SK-N-SH (cell line): ENCODE measurements around the gene YDJC. TPM values are rescaled to one million over a fixed set of nuclear protein-coding genes. Genes with fewer than 3 reads are reported as not detected.

Source experiments
- CTCF ChIA-PET: fragments of 300-600, 350-600 bp; formaldehyde crosslinking; extraction: SDS; loops from one replicate; lab custom pipeline; 2021; lab: Yijun Ruan, JAX
- POLR2A ChIA-PET: fragments of 350-600 bp; sonication (Branson Sonifier 250); formaldehyde crosslinking; extraction: SDS; loops from one replicate; lab custom pipeline; 2020; ENCODE audit warnings: antibody characterized with exemption, inconsistent platforms; lab: Yijun Ruan, JAX
- DNase-seq: peaks from one replicate; pipeline ENCODE4 v3.0.0; 2012
- H2AFZ ChIP-seq: fragments of 200-600 bp; sonication (generic); 2 replicates; pipeline ENCODE4 v1.8.1; 2016; ENCODE audit warnings: antibody characterized with exemption, mild to moderate bottlenecking, low read depth
- H3F3A ChIP-seq: fragments of 200-600 bp; sonication (generic); replicated peaks from 2 replicates; pipeline ENCODE3; 2016; ENCODE audit warnings: antibody characterized with exemption, mild to moderate bottlenecking; ENCODE audit not compliant: insufficient read depth
- H3K27ac ChIP-seq, 2 experiments: fragments of 200-500 bp in 1 of 2; fragments of 200-600 bp in 1 of 2; sonication (Bioruptor generic) in 1 of 2; sonication (generic), shearing (Covaris generic) in 1 of 2; 2 replicates each; pipeline versions ENCODE4 v1.5.1 to v1.6.1; 2014 to 2016; ENCODE audit warnings: low read depth in 2 of 2, inconsistent platforms in 1 of 2, low read length in 1 of 2, mild to moderate bottlenecking in 1 of 2, mixed read lengths in 1 of 2
- H3K27me3 ChIP-seq: fragments of 200-600 bp; sonication (generic), shearing (Covaris generic); 2 replicates; pipeline ENCODE4 v1.6.1; 2016; ENCODE audit warnings: mixed run types; ENCODE audit not compliant: insufficient read depth
- H3K36me3 ChIP-seq, 2 experiments: fragments of 200-500 bp in 1 of 2; fragments of 200-600 bp in 1 of 2; sonication (Bioruptor generic) in 1 of 2; sonication (generic) in 1 of 2; replicated peaks in 1 of 2; 2 replicates each; pipeline versions ENCODE3 to v1.5.1; 2014 to 2016; ENCODE audit warnings: low read length in 1 of 2, mild to moderate bottlenecking in 1 of 2; ENCODE audit not compliant: insufficient read depth in 2 of 2, control insufficient read depth in 1 of 2
- H3K4me1 ChIP-seq, 2 experiments: fragments of 200-500 bp in 1 of 2; fragments of 200-600 bp in 1 of 2; sonication (Bioruptor generic) in 1 of 2; sonication (generic), shearing (Covaris generic) in 1 of 2; 2 replicates each; pipeline versions ENCODE4 v1.5.1 to v1.6.1; 2014 to 2016; ENCODE audit warnings: low read depth in 1 of 2, low read length in 1 of 2, mixed run types in 1 of 2; ENCODE audit not compliant: insufficient read depth in 2 of 2, control insufficient read depth in 1 of 2
- H3K4me2 ChIP-seq: fragments of 200-600 bp; sonication (generic), shearing (Covaris generic); 2 replicates; pipeline ENCODE4 v1.6.1; 2017; ENCODE audit warnings: mixed run types
- H3K4me3 ChIP-seq, 2 experiments: fragments of 200-500 bp in 1 of 2; fragments of 200-600 bp in 1 of 2; sonication (Bioruptor generic) in 1 of 2; sonication (generic), shearing (Covaris generic) in 1 of 2; 2 replicates each; pipeline versions ENCODE4 v1.5.1 to v1.8.1; 2014 to 2016; ENCODE audit warnings: low read depth in 2 of 2, inconsistent platforms in 1 of 2, low read length in 1 of 2, mild to moderate bottlenecking in 1 of 2, mixed read lengths in 1 of 2, moderate library complexity in 1 of 2
- H3K79me2 ChIP-seq: fragments of 200-600 bp; sonication (generic); 2 replicates; pipeline ENCODE4 v1.8.1; 2017; ENCODE audit warnings: mild to moderate bottlenecking; ENCODE audit not compliant: insufficient read depth
- H3K9ac ChIP-seq: fragments of 200-600 bp; sonication (generic); 2 replicates; pipeline ENCODE4 v1.6.1; 2017; ENCODE audit warnings: mixed run types
- H3K9me2 ChIP-seq: fragments of 200-600 bp; sonication (generic); 2 replicates; pipeline ENCODE4 v1.6.1; 2017; ENCODE audit warnings: mixed run types
- H3K9me3 ChIP-seq: fragments of 200-600 bp; sonication (generic); 2 replicates; pipeline ENCODE4 v1.6.1; 2017; ENCODE audit warnings: mixed run types, mild to moderate bottlenecking, moderate library complexity
- H4K20me1 ChIP-seq: fragments of 200-600 bp; sonication (generic); 2 replicates; pipeline ENCODE4 v1.6.1; 2017; ENCODE audit warnings: mild to moderate bottlenecking, mixed run types; ENCODE audit not compliant: insufficient read depth
- FOSL2 ChIP-seq: IDR thresholded peaks from 2 replicates; pipeline ENCODE4 v1.4.0; 2012; ENCODE audit warnings: low read depth, mild to moderate bottlenecking, moderate library complexity, borderline replicate concordance
- FOXJ3 ChIP-seq: sonication (generic); formaldehyde crosslinking; IDR thresholded peaks from 2 replicates; pipeline ENCODE4 v1.5.1; 2020; ENCODE audit warnings: mild to moderate bottlenecking, missing genetic modification reagents
- FOXM1 ChIP-seq: IDR thresholded peaks from 2 replicates; pipeline ENCODE4 v1.4.0; 2012; ENCODE audit warnings: low read depth, mild to moderate bottlenecking
- GATA2 ChIP-seq: sonication (generic); formaldehyde crosslinking; IDR thresholded peaks from 2 replicates; pipeline ENCODE4 v1.5.0; 2020; ENCODE audit warnings: mild to moderate bottlenecking, missing genetic modification reagents
- JUND ChIP-seq: IDR thresholded peaks from 2 replicates; pipeline ENCODE4 v1.4.0; 2012
- POLR2AphosphoS5 ChIP-seq: IDR thresholded peaks from 2 replicates; pipeline ENCODE4 v1.6.1; 2012; ENCODE audit warnings: low read depth, low read length
- RXRA ChIP-seq: IDR thresholded peaks from 2 replicates; pipeline ENCODE4 v1.4.0; 2012; ENCODE audit warnings: low read depth, mild to moderate bottlenecking, borderline replicate concordance
- SMC3 ChIP-seq: IDR thresholded peaks from 2 replicates; pipeline ENCODE4 v1.6.1; 2012; ENCODE audit warnings: low read depth, low read length, improper control_type of control experiment
- TAF1 ChIP-seq: IDR thresholded peaks from 2 replicates; pipeline ENCODE4 v1.6.1; 2012; ENCODE audit warnings: low read depth, mild to moderate bottlenecking, low read length, moderate library complexity, borderline replicate concordance
- WGBS: methylation state at CpG from one replicate; pipeline ENCODE4 v1.1.6; 2017; ENCODE audit warnings: low lambda C conversion rate; 5-methylcytosine and 5-hydroxymethylcytosine counted together
- polyA plus RNA-seq, 3 experiments: library from polyadenylated mRNA; depleted of rRNA; stranded (reverse); fragments of >200 nt; gene quantifications; 2 replicates each; pipeline ENCODE4 v1.2.3, GENCODE V29; 2012
- TF ChIP-seq, protein P1 (sequence below): fragments of 200-600 bp; sonication (generic); IDR thresholded peaks from 2 replicates; pipeline ENCODE4 v1.6.1; 2017; ENCODE audit warnings: antibody characterized with exemption, mild to moderate bottlenecking, moderate library complexity
- TF ChIP-seq, protein P2 (sequence below): IDR thresholded peaks from 2 replicates; pipeline ENCODE4 v1.4.0; 2012; ENCODE audit warnings: low read depth, borderline replicate concordance
- TF ChIP-seq, protein P3 (sequence below): fragments of 150-350 bp; IDR thresholded peaks from 2 replicates; pipeline ENCODE4 v1.6.1; 2016; ENCODE audit warnings: mild to moderate bottlenecking, low read depth, low read length
- TF ChIP-seq, protein P4 (sequence below): IDR thresholded peaks from 2 replicates; pipeline ENCODE4 v1.4.0; 2012; ENCODE audit warnings: low read depth
- TF ChIP-seq, protein P5 (sequence below): IDR thresholded peaks from 2 replicates; pipeline ENCODE4 v1.4.0; 2012; ENCODE audit warnings: low read depth, borderline replicate concordance

Gene YDJC
- polyA plus RNA-seq, 1 of the 3 experiments (the other 2 are of a cell fraction), result 37.4 TPM

DNA sequence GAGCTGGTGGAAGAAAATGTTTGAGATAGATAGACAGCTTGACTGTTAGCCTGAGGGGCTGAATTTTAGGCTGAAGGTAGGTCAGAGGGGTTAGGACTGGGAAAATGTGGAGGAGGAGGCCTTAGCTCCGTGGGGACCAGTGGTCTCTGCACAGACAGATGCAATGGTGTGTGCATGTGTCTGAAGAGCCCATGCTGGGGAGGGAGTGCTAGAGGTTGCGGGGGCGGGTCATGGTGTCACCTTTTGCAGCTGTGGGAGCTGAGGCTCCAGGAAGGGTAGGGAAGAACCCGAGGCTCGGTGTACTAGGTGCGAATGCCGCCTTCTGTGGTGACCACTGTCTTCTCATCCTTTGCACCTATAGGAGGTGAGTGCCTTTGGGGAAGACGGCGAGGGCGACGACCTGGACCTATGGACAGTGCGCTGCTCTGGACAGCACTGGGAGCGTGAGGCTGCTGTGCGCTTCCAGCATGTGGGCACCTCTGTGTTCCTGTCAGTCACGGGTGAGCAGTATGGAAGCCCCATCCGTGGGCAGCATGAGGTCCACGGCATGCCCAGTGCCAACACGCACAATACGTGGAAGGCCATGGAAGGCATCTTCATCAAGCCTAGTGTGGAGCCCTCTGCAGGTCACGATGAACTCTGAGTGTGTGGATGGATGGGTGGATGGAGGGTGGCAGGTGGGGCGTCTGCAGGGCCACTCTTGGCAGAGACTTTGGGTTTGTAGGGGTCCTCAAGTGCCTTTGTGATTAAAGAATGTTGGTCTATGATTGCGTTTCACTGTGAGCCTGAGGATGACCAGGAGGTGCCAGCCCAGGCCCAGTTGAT is 13.9 kb upstream of the YDJC start:
- peak overlapping the region; percentile 97 for H3K4me2 ChIP-seq
- H3K9me2 ChIP-seq, result no peaks in the 10 kb centered on the region
- peaks cover 18% of the 10 kb centered on the region for H3F3A ChIP-seq
- peaks cover 0 to 2% of the 10 kb centered on the region in 2 experiments for H3K36me3 ChIP-seq
- no peak overlapping the region for H2AFZ ChIP-seq
- peaks cover 5 to 21% of the 10 kb centered on the region in 2 experiments; a peak in 2 of 4 replicates for H3K4me1 ChIP-seq
- ChIA-PET POLR2A (interaction anchor here (0.7 to 2.9 kb wide), 6 partner anchors 7 to 92 kb away, joined by 3 to 20 read pairs (median 6); partner anchors contain the start of genes PPIL2, YDJC and YPEL1), CTCF (interaction anchor here (0.7 to 8.3 kb wide), 14 partner anchors 9 to 309 kb away, joined by 3 to 145 read pairs (median 4); partner anchors contain the start of genes CCDC116, PPIL2, PPM1F and YDJC)
- TF ChIP-seq JUND, result no peak
- TF ChIP-seq, protein P1, sequence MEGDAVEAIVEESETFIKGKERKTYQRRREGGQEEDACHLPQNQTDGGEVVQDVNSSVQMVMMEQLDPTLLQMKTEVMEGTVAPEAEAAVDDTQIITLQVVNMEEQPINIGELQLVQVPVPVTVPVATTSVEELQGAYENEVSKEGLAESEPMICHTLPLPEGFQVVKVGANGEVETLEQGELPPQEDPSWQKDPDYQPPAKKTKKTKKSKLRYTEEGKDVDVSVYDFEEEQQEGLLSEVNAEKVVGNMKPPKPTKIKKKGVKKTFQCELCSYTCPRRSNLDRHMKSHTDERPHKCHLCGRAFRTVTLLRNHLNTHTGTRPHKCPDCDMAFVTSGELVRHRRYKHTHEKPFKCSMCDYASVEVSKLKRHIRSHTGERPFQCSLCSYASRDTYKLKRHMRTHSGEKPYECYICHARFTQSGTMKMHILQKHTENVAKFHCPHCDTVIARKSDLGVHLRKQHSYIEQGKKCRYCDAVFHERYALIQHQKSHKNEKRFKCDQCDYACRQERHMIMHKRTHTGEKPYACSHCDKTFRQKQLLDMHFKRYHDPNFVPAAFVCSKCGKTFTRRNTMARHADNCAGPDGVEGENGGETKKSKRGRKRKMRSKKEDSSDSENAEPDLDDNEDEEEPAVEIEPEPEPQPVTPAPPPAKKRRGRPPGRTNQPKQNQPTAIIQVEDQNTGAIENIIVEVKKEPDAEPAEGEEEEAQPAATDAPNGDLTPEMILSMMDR, result peak; percentile 19; the same call in 1 of the 2 replicates
- H3K9me3 ChIP-seq, result no peaks in the 10 kb centered on the region
- H3K27ac ChIP-seq, result no peak overlapping the region; a peak in 1 of 4 replicates
- 90% methylated on average over 16 of the region's 22 CpGs for WGBS
- peak overlapping the region in 1 of 2 experiments; percentile 70; a peak in 2 of 4 replicates for H3K4me3 ChIP-seq
- no peaks in the 10 kb centered on the region for H3K27me3 ChIP-seq
- no peaks in the 10 kb centered on the region for H4K20me1 ChIP-seq
- DNase-seq, result no peak
- H3K9ac ChIP-seq, result no peak overlapping the region
- H3K79me2 ChIP-seq, result 0 out of 2 replicates have a peak, but pooled peaks cover 3% of the 10 kb centered on the region

DNA sequence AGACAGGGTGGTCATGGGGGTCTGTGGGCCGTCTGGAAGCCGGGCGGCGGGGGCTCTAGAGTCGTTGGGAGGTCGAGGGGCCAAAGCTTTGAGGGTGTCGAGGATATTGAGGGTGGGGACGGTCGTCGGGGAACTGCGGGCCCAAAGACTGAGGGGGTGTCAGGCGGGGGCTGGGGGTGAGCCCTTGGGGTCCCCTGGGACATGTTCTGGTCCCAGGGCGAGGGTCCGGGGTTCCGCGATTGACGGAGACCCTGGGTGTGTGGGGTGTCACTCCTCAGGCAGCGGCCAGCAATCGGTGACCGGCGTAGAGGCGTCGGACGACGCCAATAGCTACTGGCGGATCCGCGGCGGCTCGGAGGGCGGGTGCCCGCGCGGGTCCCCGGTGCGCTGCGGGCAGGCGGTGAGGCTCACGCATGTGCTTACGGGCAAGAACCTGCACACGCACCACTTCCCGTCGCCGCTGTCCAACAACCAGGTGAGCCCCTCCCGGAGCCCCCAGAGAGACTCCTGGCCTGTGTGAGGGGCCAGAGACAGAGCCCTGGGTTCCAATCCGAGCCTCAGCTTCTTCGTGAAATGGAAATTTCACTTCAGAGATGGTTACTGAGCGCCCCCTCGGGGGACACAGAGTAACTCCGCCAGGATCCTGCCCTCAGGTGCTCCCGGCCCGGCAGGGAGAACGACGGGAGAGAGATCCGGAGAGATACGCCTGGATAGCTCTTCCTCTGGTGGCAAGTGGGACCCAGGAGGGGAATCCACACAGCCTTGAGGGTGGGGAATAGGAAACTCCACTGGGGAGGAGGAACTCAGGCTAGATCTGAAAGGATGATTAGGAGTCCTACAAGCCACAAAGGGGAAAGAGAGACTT is 13.0 kb upstream of the YDJC start:
- Histone ChIP-seq H3K9me3 (no peaks in the 10 kb centered on the region), H3K9me2 (no peaks in the 10 kb centered on the region), H3F3A (peaks cover 18% of the 10 kb centered on the region), H3K79me2 (0 out of 2 replicates have a peak, but pooled peaks cover 3% of the 10 kb centered on the region), H3K4me1 (peaks cover 5 to 21% of the 10 kb centered on the region in 2 experiments; a peak in 2 of 4 replicates), H2AFZ (peak overlapping the region; percentile 82; the same call in 1 of the 2 replicates), H4K20me1 (no peaks in the 10 kb centered on the region), H3K27me3 (no peaks in the 10 kb centered on the region), H3K36me3 (peaks cover 0 to 2% of the 10 kb centered on the region in 2 experiments), H3K4me3 (peak overlapping the region; percentile 70 to 75), H3K4me2 (peak overlapping the region; percentile 97), H3K27ac (peak overlapping the region in 1 of 2 experiments; percentile 76; a peak in 2 of 4 replicates), H3K9ac (peak overlapping the region; percentile 75)
- WGBS, result 23% methylated on average over 6 of the region's 56 CpGs
- ChIA-PET POLR2A (interaction anchor here (0.7 to 2.9 kb wide), 8 partner anchors 8 to 93 kb away, joined by 3 to 20 read pairs (median 6); partner anchors contain the start of genes PPIL2, YDJC and YPEL1), CTCF (interaction anchor here (0.6 to 8.3 kb wide), 18 partner anchors 8 to 310 kb away, joined by 3 to 145 read pairs (median 4); partner anchors contain the start of genes CCDC116, PPIL2, PPM1F and YDJC)
- peak; percentile 71 for DNase-seq
- TF ChIP-seq FOSL2, result no peak
- TF ChIP-seq, protein P2, sequence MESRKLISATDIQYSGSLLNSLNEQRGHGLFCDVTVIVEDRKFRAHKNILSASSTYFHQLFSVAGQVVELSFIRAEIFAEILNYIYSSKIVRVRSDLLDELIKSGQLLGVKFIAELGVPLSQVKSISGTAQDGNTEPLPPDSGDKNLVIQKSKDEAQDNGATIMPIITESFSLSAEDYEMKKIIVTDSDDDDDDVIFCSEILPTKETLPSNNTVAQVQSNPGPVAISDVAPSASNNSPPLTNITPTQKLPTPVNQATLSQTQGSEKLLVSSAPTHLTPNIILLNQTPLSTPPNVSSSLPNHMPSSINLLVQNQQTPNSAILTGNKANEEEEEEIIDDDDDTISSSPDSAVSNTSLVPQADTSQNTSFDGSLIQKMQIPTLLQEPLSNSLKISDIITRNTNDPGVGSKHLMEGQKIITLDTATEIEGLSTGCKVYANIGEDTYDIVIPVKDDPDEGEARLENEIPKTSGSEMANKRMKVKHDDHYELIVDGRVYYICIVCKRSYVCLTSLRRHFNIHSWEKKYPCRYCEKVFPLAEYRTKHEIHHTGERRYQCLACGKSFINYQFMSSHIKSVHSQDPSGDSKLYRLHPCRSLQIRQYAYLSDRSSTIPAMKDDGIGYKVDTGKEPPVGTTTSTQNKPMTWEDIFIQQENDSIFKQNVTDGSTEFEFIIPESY, result no peak
- TF ChIP-seq RXRA, result no peak
- TF ChIP-seq, protein P3, sequence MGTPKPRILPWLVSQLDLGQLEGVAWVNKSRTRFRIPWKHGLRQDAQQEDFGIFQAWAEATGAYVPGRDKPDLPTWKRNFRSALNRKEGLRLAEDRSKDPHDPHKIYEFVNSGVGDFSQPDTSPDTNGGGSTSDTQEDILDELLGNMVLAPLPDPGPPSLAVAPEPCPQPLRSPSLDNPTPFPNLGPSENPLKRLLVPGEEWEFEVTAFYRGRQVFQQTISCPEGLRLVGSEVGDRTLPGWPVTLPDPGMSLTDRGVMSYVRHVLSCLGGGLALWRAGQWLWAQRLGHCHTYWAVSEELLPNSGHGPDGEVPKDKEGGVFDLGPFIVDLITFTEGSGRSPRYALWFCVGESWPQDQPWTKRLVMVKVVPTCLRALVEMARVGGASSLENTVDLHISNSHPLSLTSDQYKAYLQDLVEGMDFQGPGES, result no peak
- TF ChIP-seq FOXM1, result no peak
- TF ChIP-seq, protein P4, sequence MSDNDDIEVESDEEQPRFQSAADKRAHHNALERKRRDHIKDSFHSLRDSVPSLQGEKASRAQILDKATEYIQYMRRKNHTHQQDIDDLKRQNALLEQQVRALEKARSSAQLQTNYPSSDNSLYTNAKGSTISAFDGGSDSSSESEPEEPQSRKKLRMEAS, result no peak
- TF ChIP-seq FOXJ3, result no peak
- no peak for TF ChIP-seq POLR2AphosphoS5
- TF ChIP-seq GATA2 (CRISPR knock-in tag), result peak; percentile 75
- TF ChIP-seq, protein P5, sequence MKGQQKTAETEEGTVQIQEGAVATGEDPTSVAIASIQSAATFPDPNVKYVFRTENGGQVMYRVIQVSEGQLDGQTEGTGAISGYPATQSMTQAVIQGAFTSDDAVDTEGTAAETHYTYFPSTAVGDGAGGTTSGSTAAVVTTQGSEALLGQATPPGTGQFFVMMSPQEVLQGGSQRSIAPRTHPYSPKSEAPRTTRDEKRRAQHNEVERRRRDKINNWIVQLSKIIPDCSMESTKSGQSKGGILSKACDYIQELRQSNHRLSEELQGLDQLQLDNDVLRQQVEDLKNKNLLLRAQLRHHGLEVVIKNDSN, result no peak
- TF ChIP-seq SMC3, result no peak
- no peak for TF ChIP-seq TAF1
